Lower leg skin (tissue), 4 donors: ENCODE measurements around the gene PTPRQ. TPM values are rescaled to one million over a fixed set of nuclear protein-coding genes. Genes with fewer than 3 reads are reported as not detected.

Experiments used
- DNase-seq, 2 donors: peaks; one replicate each; pipeline ENCODE4 v3.0.0-alpha.2; 2019; ENCODE audit warnings: low spot score in 2 of 2
- H3K4me3 ChIP-seq: fragments of 200-600 bp; sonication (generic); 2 replicates; pipeline ENCODE4 v1.5.1; 2017; ENCODE audit warnings: mild to moderate bottlenecking, low read depth; ENCODE audit not compliant: poor library complexity, severe bottlenecking
- POLR2A ChIP-seq, 2 donors: fragments of 450-650 bp; IDR thresholded peaks; one replicate each; pipeline ENCODE4 v1.6.1; 2016 to 2017; ENCODE audit warnings: antibody characterized with exemption in 2 of 2, mild to moderate bottlenecking in 1 of 2, moderate library complexity in 1 of 2
- WGBS, 2 donors: methylation state at CpG; one replicate each; pipeline ENCODE4 v1.1.5; 2018; 5-methylcytosine and 5-hydroxymethylcytosine counted together
- intact Hi-C: fragments of 100-400 bp; cut with DNase I; formaldehyde crosslinking; loops from one replicate; pipeline ENCODE4 v1.15.0; 2023; ENCODE audit warnings: low total_unique reads
- total RNA-seq, 4 donors: library from RNA; depleted of rRNA; stranded (reverse); fragments of >200 nt; gene quantifications; one replicate each; pipeline ENCODE4 v1.1.0, GENCODE V29; 2016
- TF ChIP-seq, protein P1 (sequence below), 3 donors: fragments of 450-650 bp; IDR thresholded peaks; one replicate each; pipeline ENCODE4 v1.5.1; 2016; ENCODE audit warnings: antibody characterized with exemption in 3 of 3, mild to moderate bottlenecking in 3 of 3, moderate library complexity in 2 of 3

PTPRQ gene
- total RNA-seq, 4 donors from 2014 or later = 0.03 to 0.47 (median 0.08) TPM; not detected in 1

DNA sequence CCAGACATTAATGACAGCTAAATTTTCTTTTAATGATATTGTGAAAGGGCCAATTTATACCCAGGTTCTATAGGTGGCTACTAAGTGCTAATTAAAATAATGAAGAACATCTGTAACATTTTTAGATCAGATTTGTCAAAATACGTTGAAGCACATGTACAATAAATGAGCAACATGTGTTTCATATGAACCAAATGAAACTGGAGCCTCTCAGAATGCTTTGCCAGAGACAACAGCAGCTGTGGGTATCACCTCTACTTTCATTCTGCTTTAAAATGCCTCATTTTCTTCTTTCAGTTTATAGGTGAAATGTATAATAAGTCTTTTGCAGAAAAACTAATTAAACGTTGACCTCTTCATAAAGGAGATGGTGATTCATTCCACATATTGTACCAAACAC is 237.3 kb downstream of the PTPRQ start:
- TF ChIP-seq POLR2A (IDR thresholded peaks at IDR 0.05) = no peak
- TF ChIP-seq, protein P1, sequence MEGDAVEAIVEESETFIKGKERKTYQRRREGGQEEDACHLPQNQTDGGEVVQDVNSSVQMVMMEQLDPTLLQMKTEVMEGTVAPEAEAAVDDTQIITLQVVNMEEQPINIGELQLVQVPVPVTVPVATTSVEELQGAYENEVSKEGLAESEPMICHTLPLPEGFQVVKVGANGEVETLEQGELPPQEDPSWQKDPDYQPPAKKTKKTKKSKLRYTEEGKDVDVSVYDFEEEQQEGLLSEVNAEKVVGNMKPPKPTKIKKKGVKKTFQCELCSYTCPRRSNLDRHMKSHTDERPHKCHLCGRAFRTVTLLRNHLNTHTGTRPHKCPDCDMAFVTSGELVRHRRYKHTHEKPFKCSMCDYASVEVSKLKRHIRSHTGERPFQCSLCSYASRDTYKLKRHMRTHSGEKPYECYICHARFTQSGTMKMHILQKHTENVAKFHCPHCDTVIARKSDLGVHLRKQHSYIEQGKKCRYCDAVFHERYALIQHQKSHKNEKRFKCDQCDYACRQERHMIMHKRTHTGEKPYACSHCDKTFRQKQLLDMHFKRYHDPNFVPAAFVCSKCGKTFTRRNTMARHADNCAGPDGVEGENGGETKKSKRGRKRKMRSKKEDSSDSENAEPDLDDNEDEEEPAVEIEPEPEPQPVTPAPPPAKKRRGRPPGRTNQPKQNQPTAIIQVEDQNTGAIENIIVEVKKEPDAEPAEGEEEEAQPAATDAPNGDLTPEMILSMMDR (IDR thresholded peaks at IDR 0.05) = no peak
- intact Hi-C loops = no loop called here
- no peak overlapping the region for H3K4me3 ChIP-seq
- DNase-seq = no peak
- WGBS, 2 donors = 63 to 67% methylated on average over 2 of the region's 2 CpGs

DNA sequence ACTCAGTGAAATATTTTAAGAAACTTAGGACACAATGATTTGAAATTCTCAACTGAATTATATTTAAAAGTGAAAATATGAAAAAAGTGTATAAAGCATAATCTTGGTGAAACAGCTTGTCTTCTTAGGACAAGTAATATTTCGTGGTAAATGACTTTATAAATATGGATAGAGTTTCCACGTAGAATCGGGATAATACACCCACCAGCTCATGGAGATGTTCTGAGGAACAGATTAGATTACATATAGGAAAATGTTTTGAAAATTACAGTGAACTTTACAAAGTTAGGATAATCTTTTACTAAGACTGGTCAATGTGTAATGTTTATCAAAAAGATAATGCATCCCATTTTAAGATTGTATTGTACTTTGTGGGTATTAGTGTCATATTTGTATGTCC is 237.8 kb downstream of the PTPRQ start:
- no peak overlapping the region for H3K4me3 ChIP-seq
- no peak for DNase-seq
- WGBS, 2 donors = 77 to 81% methylated on average over 3 of the region's 3 CpGs
- intact Hi-C loops = no loop called here
- TF ChIP-seq, protein P1 (IDR thresholded peaks at IDR 0.05) = no peak
- no peak for TF ChIP-seq POLR2A (IDR thresholded peaks at IDR 0.05)

DNA sequence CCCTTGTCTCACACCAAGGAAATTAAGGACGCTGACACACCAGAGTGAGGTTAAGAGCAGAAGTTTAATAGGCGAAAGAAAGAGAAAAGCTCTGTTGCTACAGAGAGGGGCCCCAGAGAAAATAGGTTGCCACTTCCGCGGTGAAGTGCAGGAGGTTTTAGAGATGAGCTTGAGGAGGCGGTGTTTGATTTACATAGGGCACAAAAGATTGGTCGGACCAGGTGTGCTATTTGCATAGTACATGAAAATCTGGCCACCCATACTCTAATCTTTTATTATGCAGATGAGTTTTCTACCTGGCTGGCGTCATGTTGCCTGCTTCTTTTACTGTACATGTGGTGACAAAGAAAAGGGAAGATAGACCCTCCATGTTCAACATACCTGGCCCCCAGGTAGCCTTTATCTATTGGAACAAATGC is 240.1 kb downstream of the PTPRQ start:
- DNase-seq = no peak
- intact Hi-C loops = no loop called here
- no peak for TF ChIP-seq POLR2A (IDR thresholded peaks at IDR 0.05)
- TF ChIP-seq, protein P1 (IDR thresholded peaks at IDR 0.05) = no peak
- 50 to 57% methylated on average over 7 of the region's 7 CpGs for WGBS, 2 donors
- H3K4me3 ChIP-seq = no peak overlapping the region

DNA sequence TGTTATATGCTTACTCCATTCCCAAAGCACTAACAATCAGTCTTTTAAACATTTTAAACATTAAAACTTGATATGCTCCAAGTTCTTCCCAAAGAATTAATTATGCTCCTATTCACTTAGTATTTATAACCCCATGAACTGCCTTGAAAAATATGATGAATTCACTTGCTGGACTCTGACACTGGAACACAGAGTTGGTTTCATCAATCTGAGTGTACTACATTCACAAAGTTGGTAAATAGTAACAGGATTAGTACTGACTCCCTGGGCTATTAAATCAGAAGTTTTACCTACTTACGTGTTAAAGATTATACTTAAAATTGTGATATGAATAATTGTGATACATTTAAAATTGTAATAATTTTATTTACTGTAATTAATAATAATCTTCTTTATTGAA is 246.1 kb downstream of the PTPRQ start:
- no peak overlapping the region for H3K4me3 ChIP-seq
- WGBS, 2 donors = 84 to 89% methylated on average over 1 of the region's 1 CpG
- no peak for TF ChIP-seq POLR2A (IDR thresholded peaks at IDR 0.05)
- TF ChIP-seq, protein P1 (IDR thresholded peaks at IDR 0.05) = no peak
- intact Hi-C loops = no loop called here
- DNase-seq = no peak

DNA sequence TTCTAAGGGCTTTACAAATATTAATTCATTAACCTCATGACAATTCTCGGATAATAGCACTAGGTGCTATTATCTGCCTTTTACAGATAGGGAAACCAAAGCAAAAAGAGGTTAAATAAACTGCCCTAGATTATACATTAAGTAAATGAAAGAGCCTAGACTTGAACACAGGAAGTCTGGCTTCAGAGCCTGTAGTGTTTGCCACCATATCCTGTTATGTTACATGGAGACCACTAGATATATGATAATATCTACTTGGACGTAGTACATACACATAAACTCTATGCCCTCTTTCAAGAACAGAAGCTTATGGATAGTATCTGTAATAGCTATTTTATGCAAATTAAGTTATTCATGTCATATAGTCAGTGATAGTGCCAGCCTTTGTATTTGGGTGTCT is 246.5 kb downstream of the PTPRQ start:
- H3K4me3 ChIP-seq = no peak overlapping the region
- no peak for TF ChIP-seq POLR2A (IDR thresholded peaks at IDR 0.05)
- TF ChIP-seq, protein P1 (IDR thresholded peaks at IDR 0.05) = no peak
- DNase-seq = no peak
- intact Hi-C loops = no loop called here
- 73 to 79% methylated on average over 2 of the region's 2 CpGs for WGBS, 2 donors

DNA sequence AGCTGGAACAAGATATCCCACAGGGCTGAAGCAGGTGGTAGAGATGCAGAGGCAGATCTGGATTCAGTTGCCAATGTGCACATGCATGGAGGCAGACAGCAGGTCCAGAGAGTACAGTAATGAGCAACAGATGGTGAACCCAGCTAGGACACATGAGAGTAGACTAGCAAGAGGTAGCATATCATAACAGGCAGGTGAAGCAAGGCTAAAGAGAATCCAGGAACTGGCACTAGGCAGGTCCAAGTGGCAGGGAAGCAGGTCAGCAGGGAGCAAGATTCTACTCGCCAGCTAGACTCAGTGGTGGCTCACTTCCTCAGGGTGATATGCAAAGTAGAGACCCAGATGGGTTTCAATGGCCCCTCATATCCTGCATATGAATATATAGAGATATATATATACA is 248.1 kb downstream of the PTPRQ start:
- no peak for TF ChIP-seq POLR2A (IDR thresholded peaks at IDR 0.05)
- TF ChIP-seq, protein P1 (IDR thresholded peaks at IDR 0.05) = no peak
- intact Hi-C loops = no loop called here
- no peak overlapping the region for H3K4me3 ChIP-seq
- DNase-seq = no peak
- 78 to 94% methylated on average over 1 of the region's 1 CpG for WGBS, 2 donors
